ENCODE measurements around the gene UBE2V1. TPM values are rescaled to one million over a fixed set of nuclear protein-coding genes. Genes with fewer than 3 reads are reported as not detected.

The UBE2V1 gene
- total and polyA plus RNA-seq, 2 of the 13 experiments (the other 11 are each of a cell fraction or from before 2014, with no cell fraction given), result 81.3 to 132 TPM

- TF ChIP-seq TOPORS (CRISPR knock-in tag; IDR thresholded peaks at IDR 0.05) (no peak), E2F2 (CRISPR knock-in tag; IDR thresholded peaks at IDR 0.05; ENCODE audit: borderline replicate concordance) (no peak), SKIL (CRISPR knock-in tag; IDR thresholded peaks at IDR 0.05; ENCODE audit: borderline replicate concordance) (no peak), EEA1 (CRISPR knock-in tag; IDR thresholded peaks at IDR 0.05; ENCODE audit: borderline replicate concordance) (no peak), NCOR1 (IDR thresholded peaks at IDR 0.05; ENCODE audit: borderline replicate concordance, low read length) (no peak), ZSCAN20 (CRISPR knock-in tag; IDR thresholded peaks at IDR 0.05; ENCODE audit: borderline replicate concordance) (no peak), ZBTB2 (CRISPR knock-in tag; IDR thresholded peaks at IDR 0.05; ENCODE audit: low read depth) (no peak), FOSL2 (CRISPR knock-in tag; IDR thresholded peaks at IDR 0.05) (no peak), GZF1 (CRISPR knock-in tag; IDR thresholded peaks at IDR 0.05) (no peak), CEBPB (IDR thresholded peaks at IDR 0.05; ENCODE audit: borderline replicate concordance, low read depth, low read length) (peak; percentile 83), ZNF737 (CRISPR knock-in tag; IDR thresholded peaks at IDR 0.05; ENCODE audit: borderline replicate concordance) (no peak), ZNF776 (CRISPR knock-in tag; IDR thresholded peaks at IDR 0.05) (no peak), ZBTB38 (CRISPR knock-in tag; IDR thresholded peaks at IDR 0.05) (no peak), XBP1 (CRISPR knock-in tag; IDR thresholded peaks at IDR 0.05) (no peak), ZNF44 (CRISPR knock-in tag; IDR thresholded peaks at IDR 0.05) (0 out of 2 replicates have a peak, but pooled peaks have one; percentile 55), U2AF2 (IDR thresholded peaks at IDR 0.05; ENCODE audit: low read depth, low read length) (no peak), MATR3 (CRISPR knock-in tag; IDR thresholded peaks at IDR 0.05) (no peak), YEATS4 (CRISPR knock-in tag; IDR thresholded peaks at IDR 0.05; ENCODE audit: borderline replicate concordance) (no peak), ZNF121 (CRISPR knock-in tag; IDR thresholded peaks at IDR 0.05) (no peak), ZNF24 (IDR thresholded peaks at IDR 0.05) (no peak), ZNF337 (CRISPR knock-in tag; IDR thresholded peaks at IDR 0.05; ENCODE audit: borderline replicate concordance, low read depth) (no peak), GMEB2 (CRISPR knock-in tag; IDR thresholded peaks at IDR 0.05; ENCODE audit: low read depth) (no peak), PITX1 (CRISPR knock-in tag; IDR thresholded peaks at IDR 0.05) (0 out of 2 replicates have a peak, but pooled peaks have one; percentile 4)
Observed at GRCh38 chr20:50077818-50078601, 34.9 kb downstream of the UBE2V1 start (continued).
